G401 (cell line): Measurements from ENCODE around the gene CCSER1. TPM values are rescaled to one million over a fixed set of nuclear protein-coding genes. Genes with fewer than 3 reads are reported as not detected.
"Not testable (repeated sequence)": the region's sequence is repeated elsewhere in the genome, so short reads cannot be mapped to it uniquely, and the experiment has no call there.

Experiments used
- DNase-seq: peaks from one replicate; pipeline ENCODE4 v3.0.0-alpha.2; 2015; ENCODE audit warnings: low spot score
- in situ Hi-C: cut with HindIII; loops from 2 replicates; pipeline ENCODE4 v1.10.0; 2016; ENCODE audit warnings: low sequenced_read_pairs, mixed read lengths
- total RNA-seq: library from RNA; depleted of rRNA; stranded (reverse); fragments of >200 nt; shearing (Covaris generic); gene quantifications from 2 replicates; pipeline ENCODE4 v1.2.3, GENCODE V29; 2014

Gene CCSER1
- total RNA-seq, 1 experiment from 2014 or later = 16.9 TPM

DNA sequence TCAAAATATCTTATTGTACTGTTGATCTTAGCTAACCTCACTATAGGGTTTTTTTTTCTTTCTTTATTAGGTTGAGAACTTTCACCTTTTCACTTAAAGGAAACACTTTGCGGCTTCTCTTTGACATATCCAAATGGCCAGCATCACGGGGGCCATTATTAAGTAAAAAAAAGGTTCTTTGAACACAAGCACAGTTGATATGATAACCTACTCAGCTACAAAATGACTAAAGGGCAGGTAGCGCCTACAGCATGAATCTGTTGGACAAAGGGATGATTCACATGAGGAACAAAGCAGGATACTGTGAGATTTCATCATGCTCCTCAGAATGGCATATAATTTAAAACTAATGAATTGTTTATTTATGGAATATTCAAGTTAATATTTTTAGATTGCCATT, 119.6 kb downstream of the CCSER1 start:
- DNase-seq = no peak
- in situ Hi-C loops = no loop called here

DNA sequence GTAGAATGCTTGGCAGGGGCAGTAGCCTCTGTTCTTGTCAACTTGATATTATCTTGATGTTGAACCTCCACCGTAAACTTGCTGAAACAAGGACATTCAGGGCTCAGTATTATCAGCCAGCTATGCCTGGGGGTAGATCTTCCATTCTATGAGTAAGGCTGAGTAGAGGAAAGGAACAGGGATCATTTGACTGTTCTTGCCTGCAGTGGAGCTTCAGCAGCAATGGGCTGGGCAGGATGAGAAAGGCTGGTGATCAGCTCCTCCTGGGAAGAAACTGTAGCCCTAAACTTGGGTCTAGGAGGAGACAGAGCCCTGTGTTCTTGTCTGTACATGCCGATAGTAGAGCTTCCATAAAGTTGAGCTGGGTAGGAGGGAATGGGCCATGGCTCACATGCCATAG, 127.2 kb downstream of the CCSER1 start:
- in situ Hi-C loops = no loop called here

DNA sequence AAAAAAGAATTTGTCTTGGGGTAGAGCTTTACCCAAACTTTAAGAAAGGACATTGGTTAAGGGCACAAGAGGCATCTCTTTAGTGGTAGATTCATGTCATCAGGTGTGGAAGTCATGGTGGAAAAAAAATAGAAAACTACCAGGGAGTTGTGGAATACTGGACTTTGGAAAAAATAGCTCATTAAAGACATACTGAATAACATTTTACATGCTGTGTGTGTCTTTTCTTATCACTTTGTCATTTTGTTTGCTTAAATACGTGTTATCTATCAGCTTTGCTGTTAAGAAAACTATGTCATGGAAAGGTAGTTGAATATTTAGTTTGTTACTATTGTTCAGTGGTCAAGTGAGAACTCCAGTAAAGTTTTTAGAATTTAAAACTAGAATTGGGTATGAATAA, 147.0 kb downstream of the CCSER1 start:
- no peak for DNase-seq
- in situ Hi-C loops = no loop called here

More for the DNA sequence above, 127.2 kb downstream of the CCSER1 start:
- no peak for DNase-seq

DNA sequence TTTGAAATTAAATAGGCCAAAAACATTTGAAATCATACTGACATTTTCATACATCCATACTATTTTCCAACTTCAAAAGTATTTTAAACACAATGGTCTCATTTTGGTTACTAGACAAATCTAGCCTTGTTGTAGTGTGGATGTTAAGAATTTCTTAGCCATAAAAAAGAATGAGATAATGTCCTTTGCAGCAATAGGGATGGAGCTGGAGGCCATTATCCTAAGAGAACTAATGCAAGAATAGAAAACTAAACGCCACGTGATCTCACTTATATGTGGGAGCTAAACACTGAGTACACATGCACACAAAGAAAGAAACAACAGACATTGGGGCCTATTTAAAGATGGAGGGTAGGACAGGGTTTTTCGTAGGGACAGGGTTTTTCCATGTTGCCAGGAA, 153.8 kb downstream of the CCSER1 start:
- in situ Hi-C loops = no loop called here
- no peak for DNase-seq

DNA sequence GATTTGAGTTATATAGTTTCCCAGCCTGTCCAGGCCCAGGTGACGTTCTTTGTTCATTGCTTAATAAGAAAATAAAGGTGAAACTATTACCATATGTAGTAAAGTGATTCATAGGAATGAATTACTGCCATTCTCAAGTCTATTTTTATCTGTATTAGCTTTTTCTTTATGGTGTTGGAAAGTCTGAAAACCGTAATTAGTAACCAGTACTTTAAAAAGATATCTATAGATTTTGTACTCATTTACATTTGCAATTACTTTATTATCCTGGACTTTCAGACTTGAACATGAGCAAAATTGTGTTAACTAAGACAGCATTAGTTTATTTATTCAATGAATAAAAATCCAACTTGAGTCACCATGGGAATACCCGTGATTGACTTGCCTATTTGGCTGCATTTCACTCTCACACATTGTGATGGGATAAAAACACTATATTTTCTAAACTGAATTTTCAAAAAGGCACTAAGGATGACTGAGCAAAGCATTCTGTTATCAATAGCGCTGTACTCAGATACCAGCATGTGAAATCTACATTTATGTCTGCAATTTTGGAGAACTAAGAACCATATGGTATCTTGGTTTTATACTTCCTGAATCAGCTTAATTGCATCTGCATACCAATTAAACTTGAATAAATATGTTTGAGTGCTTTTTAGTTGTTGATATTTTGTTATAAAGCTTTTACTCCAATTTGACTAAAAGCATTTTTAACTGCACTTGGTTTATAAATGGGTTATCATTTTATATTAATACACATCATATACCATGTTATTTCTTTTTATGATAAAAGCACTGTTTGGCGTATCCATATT, 154.6 kb downstream of the CCSER1 start:
- in situ Hi-C loops = no loop called here
- no peak for DNase-seq

DNA sequence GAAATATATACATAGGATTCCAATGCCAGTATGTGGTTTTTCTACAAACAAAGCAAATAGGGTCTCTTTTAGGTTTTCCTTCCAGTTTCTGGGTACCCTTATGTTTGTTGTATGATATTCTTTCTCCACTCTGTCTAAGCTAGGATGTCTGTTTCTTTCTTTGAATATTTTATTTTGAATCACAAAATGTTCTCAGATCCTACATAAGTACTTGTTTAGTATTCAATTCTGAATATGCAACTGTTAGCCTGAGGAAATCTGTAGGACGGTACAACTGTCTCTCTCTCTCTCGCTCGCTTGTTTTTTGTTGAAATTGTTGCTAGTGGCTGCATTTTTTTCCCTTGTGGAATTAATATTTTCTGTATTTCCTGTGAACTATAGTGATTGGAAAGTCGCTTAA, 163.2 kb downstream of the CCSER1 start:
- DNase-seq = no peak
- in situ Hi-C loops = no loop called here

DNA sequence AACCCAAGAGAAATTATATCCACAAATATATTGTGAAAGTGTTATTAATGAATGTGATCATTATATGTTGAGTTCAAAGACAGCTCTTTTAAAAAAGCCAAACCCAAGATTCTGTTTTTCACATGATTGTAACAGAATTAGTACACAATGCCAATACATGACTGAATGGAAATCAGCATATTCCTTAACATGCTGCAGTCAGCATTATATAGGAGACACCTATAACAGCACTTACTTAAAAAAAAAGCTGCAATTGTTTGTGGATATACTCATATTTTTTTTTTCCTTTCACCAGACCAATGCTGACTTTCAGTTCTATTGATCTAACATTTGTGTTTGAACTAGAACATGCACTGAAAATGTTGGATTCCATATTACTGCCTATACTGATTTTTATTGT, 165.2 kb downstream of the CCSER1 start:
- in situ Hi-C loops = no loop called here
- DNase-seq = no peak

DNA sequence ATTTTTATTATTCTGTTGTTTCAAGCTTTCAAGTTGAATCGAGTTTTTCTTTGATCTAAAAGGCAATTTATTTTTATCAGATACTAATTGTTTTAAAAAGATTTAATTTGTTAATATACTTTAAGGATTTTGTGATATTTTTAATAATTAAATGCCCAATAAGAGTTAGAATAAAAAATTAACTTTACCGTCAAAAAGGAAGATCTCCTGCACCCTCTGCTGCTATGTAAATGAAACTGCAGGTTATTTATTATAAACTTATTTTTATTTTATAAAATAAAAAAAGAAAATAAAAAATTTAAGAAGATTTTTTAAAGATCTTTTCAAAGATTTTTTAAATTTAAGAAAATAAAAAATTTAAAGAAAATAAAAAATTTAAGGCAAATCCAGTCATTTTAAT, 166.1 kb downstream of the CCSER1 start:
- DNase-seq = no peak
- in situ Hi-C loops = no loop called here

DNA sequence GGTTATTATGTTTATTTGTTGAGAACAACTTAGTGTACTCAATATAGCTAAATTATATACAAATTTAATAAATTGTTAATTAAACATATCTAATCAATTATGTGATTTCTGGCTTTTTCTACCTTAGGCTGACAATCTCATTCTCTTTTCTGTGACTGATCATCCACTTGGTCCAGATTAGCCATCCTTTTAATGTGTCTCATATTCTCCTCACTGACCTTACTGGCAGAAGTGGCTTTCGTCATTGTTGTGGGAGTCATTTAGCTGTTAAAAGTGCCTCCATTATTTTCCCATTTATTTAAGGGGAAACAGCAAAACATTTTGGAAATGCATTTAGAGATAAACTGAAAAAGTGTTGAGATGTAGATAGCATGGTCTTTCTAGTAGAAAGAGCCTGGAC, 172.2 kb downstream of the CCSER1 start:
- in situ Hi-C loops = no loop called here

DNA sequence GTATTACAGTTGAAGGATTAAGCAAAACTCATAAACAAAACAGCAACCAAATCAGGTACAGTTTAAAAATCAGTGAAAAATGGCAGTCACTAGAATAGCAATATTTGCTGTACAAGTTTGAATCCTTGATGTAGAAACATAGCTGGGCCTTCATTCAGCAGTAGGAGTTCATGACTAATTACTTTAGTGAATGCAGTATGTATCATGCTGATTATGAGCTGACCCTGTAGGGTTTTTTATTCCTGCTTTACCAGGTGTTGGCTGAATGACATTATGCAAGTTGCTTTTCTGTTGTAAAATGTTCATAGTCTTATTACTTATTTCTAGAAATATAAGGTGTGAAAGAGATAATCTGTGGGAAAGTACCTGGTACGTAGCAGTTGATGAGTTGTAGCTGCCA, 179.6 kb downstream of the CCSER1 start:
- DNase-seq = no peak
- in situ Hi-C loops = no loop called here

More for the DNA sequence above, 172.2 kb downstream of the CCSER1 start:
- DNase-seq = no peak

DNA sequence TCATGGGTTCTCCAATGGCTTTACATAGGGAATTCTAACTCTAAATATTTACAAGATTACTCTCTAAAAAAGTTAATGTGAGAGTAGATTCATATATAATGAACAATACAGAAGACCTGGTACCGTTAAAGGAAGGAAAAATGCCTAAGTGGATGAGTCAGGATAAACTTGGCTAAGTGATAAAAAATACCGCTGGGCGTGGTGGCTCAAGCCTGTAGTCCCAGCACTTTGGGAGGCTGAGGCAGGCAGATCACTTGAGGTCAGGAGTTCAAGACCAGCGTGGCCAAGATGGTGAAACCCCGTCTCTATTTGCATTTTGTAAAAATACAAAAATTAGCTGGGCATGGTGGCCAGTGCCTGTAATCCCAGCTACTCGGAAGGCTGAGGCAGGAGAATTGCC, 189.9 kb downstream of the CCSER1 start:
- in situ Hi-C loops = not testable (repeated sequence)

DNA sequence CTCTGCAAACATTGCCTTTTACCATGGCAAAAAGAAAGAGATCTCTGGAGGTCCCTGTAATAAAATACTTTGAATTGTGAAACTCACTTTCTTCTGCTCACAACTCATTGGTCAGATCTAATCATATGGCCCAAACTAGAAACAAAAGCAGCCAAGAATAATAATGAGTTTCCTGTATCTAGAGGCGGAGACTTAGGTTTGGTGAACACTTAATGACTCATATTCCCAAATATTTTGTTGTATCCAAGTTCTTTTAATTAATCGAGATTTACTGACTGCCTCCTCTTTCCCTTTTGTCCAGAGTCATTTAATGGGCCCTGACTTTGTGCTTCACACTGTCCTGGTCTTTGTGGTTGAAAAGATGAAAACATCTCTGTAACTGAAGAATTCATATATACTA, 190.6 kb downstream of the CCSER1 start:
- in situ Hi-C loops = no loop called here
- no peak for DNase-seq

More for the DNA sequence above, 189.9 kb downstream of the CCSER1 start:
- DNase-seq = not testable (repeated sequence)

DNA sequence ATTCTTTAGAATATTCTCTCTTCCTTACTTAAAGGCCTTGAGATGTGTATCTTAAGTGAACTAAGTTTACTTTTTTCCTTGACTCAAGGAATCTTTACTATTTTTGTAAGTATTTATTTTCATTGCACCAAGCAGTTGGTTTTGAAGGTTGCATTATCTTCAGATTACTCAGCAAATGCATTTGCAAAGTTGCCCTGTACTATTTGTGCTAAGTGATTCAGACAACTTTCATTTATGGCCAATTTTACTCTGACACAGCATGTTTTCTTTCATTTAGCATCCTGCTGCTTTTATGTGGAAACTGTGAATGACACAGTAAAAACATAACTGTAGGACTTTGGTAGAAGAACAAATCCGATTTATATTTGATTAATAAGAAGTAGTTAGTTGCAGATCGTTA, 191.0 kb downstream of the CCSER1 start:
- in situ Hi-C loops = no loop called here
- DNase-seq = no peak

DNA sequence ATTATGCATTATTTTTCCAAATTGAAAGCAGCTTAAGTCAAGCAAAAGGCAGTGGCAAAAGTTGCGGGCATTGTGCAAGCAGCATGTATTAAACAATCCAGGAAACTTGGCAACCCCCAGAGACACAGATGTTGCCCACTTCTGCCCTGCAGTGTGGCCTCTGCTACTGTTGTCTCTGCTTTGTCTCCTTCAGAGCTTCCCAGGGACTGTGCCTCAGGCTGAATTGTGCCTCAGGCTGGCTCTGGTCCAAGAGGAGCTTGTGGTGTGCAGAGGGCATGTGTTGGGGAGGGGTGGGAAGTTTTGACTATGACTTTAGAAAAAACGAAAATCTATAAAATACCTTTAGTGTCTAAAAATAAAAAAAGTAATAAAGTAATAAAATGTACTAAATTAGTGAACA, 201.4 kb downstream of the CCSER1 start:
- in situ Hi-C loops = no loop called here
- DNase-seq = peak; percentile 35

DNA sequence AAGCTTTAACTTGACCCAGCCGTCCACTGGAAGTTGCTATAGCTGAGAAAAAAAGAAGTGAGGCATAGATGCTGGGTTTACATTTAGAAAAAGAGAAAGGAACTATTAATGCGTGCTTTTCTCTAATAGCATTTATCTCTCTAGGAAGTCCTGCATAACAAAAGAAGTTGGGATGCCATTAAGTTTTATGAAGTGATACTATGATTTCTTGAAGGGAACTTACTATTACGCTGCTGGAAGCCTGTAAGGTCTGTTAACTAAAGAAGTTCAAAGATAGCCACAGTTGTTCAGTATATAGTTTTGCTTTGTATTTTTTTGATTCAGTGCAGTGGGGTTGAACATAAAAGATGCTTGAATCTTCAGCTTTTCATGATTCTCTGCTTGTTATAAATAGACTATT, 203.4 kb downstream of the CCSER1 start:
- no peak for DNase-seq
- in situ Hi-C loops = no loop called here

DNA sequence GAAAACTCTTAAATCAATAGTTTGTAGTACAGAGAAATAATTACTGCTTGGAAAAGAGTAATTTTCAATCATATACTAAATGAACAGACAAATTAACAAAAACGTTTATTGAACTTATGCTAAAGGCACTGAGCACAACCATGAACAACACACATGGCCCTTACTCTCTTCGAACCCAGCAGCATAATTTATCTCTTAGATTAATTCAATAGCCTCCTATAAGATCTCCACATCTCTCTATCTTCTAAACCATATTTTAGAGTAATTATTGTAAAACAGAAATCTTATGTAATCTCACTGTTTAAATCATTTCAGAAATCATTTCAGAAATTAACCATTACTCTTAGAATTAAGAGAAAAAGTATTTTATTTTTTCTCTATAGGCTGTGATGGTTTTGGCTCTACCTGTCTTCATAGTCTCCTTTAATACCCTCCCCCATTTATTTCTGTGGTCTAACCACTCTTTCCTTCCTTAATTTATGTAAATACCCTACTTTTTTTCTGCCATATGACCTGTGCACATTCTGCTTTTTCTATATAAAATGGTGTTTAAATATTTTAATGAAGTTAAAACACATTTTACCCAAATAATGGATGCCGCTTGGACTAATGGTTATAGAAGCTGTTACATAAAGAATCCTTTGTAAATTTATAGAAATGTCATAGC, 218.5 kb downstream of the CCSER1 start:
- in situ Hi-C loops = no loop called here
- no peak for DNase-seq

DNA sequence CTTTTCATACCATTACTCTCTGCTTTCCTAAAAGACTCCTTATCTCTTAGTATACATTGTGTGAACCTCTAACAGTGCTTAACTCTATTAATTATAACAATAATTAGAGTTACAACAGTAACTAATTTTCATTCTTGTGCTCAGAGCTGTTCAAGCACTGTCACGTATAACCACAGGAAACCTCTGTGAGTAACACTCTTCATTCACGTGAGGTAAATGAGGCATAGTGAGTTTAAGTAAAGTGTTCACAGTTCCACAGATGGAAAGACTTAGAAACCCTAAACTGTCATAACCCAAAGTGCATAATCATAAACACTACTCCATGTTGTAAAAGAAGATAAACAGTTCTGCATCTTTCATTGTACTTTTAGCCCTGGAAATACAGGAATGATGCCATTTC, 222.4 kb downstream of the CCSER1 start:
- DNase-seq = no peak
- in situ Hi-C loops = no loop called here

DNA sequence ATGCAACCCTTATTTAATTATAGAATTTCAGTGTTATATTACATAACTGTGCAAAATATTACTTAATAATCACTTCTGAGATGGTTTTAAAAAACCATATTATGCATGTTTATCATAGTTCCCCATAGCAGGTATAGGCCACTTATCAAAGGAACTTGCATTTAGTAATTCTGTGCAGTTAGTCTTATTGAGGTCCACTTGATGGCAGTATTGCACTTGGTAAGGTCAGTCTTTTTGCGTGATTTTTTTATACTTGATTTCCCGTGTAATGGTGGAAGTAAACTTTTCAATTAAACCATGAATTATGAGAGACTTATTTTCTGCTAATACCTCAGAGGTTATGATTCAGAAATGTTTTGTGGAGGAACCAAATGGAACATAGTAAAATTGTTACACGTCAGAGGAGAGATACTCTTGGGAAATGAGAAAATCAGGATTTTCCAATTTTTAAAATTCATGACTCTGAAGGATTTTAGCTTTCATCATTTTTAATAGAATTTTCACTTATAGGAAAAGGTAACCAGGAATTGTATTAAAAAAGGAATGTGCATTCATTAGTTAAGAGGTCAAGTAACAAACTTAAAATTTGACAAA, 230.0 kb downstream of the CCSER1 start:
- peak; percentile 62 for DNase-seq
- in situ Hi-C loops = no loop called here

DNA sequence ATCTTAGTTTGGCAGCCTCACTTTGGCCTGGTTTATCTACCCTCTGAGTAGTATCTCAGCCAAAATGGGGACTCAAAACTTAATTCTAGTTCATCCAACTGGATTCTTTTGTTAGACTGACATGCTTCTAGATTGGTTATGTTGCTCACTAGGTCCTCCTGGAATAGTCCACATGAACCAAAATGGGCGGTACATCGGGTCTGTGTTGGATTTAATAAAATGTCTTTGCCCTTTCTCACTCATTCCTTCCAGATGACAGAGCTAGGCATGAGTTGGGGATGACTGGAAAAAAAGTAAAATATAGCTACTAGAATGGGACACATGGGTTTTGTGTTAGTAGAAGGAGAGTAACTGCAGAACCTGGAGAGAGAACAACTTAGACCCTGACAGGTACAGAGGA, 247.9 kb downstream of the CCSER1 start:
- in situ Hi-C loops = no loop called here
- no peak for DNase-seq

DNA sequence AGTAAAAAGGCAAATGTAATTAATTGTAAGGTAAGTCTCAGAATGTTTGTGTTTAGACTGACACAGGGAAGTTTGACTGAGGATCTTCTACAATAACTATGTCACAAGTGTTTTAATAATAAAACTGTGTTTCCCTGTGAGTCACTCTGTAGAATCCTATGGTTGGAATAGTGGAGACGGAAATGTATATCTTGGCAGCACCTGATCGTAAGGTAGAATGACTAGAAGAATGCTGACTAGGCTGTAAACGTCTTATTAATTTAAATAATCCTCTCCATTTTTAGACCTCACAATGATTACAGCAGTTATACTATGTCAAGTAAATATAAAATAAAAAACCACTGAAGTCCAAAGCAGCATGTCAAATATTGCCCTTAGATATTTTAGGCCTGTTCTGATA, 266.0 kb downstream of the CCSER1 start:
- DNase-seq = no peak
- in situ Hi-C loops = no loop called here
